Measurements from ENCODE around the gene ARID1B. TPM values are rescaled to one million over a fixed set of nuclear protein-coding genes. Genes with fewer than 3 reads are reported as not detected.

The ARID1B gene
- total and polyA plus RNA-seq, 10 of the 15 experiments (the other 5 are each of a cell fraction or from before 2014, with no cell fraction given) = 24.7 to 133 (median 54.6) TPM

DNA sequence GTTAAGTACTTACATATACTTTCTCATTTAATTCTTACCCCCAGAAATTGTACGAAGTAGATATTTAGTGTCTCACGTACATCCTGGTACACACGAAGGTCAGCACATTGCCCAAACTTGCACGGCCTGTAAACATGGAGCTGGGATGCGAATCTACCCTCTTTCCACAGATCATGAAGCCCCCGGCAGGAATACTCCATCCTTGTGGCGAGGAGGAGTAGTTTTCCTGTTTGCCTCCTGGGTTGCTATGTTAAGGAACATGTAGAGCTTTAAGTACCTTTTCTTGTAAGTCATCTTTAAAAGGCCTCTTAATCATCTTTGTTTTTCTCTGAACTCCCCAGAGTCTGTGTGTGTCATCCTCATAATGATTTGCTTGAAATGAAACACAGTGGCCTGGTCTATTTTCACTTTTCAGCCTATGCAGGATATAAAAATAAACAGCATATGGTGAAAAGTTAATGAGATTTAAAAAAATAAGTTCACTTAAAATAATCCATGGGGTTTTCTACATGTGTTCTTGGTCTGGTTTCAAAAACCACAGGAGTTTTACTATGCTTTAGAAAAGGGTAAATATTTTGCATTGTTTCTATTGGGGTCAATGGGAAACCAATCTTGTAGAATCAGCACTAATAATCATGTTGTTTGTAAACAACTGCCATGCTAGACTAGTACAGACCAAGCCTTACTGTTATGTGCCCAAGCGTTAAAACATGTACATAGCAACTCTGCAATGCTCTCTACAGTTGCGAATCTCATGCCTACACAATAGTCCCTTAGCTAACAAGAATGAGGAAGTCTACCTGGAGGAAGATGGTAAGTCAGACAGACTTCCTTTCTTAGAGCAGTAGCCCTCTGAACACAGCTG, 9.3 kb upstream of the ARID1B start (continued):
- TF ChIP-seq, protein P1, sequence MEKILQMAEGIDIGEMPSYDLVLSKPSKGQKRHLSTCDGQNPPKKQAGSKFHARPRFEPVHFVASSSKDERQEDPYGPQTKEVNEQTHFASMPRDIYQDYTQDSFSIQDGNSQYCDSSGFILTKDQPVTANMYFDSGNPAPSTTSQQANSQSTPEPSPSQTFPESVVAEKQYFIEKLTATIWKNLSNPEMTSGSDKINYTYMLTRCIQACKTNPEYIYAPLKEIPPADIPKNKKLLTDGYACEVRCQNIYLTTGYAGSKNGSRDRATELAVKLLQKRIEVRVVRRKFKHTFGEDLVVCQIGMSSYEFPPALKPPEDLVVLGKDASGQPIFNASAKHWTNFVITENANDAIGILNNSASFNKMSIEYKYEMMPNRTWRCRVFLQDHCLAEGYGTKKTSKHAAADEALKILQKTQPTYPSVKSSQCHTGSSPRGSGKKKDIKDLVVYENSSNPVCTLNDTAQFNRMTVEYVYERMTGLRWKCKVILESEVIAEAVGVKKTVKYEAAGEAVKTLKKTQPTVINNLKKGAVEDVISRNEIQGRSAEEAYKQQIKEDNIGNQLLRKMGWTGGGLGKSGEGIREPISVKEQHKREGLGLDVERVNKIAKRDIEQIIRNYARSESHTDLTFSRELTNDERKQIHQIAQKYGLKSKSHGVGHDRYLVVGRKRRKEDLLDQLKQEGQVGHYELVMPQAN (conservative IDR thresholded peaks at IDR 0.05) = no peak
- TF ChIP-seq YY1 (IDR thresholded peaks at IDR 0.05; ENCODE audit: low read depth, low read length) (no peak), FOS (IDR thresholded peaks at IDR 0.05; ENCODE audit: borderline replicate concordance, extremely low read depth, insufficient read length) (no peak), KLF5 (IDR thresholded peaks at IDR 0.05; ENCODE audit: partially characterized antibody) (peak; percentile 54), WRNIP1 (IDR thresholded peaks at IDR 0.05; ENCODE audit: borderline replicate concordance, low read depth, low read length) (no peak), NFXL1 (IDR thresholded peaks at IDR 0.05; ENCODE audit: borderline replicate concordance) (no peak), ESRRA (IDR thresholded peaks at IDR 0.05; ENCODE audit: low read length) (no peak), SP1 (IDR thresholded peaks at IDR 0.05; ENCODE audit: low read depth, low read length) (no peak), FOXK2 (IDR thresholded peaks at IDR 0.05) (peak; percentile 84), TCF12 (IDR thresholded peaks at IDR 0.05; ENCODE audit: low read depth, low read length) (no peak), SPI1 (IDR thresholded peaks at IDR 0.05; ENCODE audit: borderline replicate concordance, insufficient read depth, low read depth, low read length) (peak; percentile 94), CEBPB (IDR thresholded peaks at IDR 0.05; ENCODE audit: borderline replicate concordance in 1 of 2, low read depth in 2 of 2, low read length in 2 of 2) (no peak), NR2C1 (IDR thresholded peaks at IDR 0.05) (no peak), RCOR1 (conservative IDR thresholded peaks at IDR 0.05; ENCODE audit: low read depth, low read length) (peak; percentile 70; the same call in 1 of the 2 replicates), ZNF384 (IDR thresholded peaks at IDR 0.05; ENCODE audit: borderline replicate concordance, low read depth, low read length) (peak; percentile 52; the same call in 1 of the 2 replicates), MEF2A (IDR thresholded peaks at IDR 0.05; ENCODE audit: insufficient read depth, low read depth, low read length) (peak; percentile 89)
- TF ChIP-seq, protein P2, sequence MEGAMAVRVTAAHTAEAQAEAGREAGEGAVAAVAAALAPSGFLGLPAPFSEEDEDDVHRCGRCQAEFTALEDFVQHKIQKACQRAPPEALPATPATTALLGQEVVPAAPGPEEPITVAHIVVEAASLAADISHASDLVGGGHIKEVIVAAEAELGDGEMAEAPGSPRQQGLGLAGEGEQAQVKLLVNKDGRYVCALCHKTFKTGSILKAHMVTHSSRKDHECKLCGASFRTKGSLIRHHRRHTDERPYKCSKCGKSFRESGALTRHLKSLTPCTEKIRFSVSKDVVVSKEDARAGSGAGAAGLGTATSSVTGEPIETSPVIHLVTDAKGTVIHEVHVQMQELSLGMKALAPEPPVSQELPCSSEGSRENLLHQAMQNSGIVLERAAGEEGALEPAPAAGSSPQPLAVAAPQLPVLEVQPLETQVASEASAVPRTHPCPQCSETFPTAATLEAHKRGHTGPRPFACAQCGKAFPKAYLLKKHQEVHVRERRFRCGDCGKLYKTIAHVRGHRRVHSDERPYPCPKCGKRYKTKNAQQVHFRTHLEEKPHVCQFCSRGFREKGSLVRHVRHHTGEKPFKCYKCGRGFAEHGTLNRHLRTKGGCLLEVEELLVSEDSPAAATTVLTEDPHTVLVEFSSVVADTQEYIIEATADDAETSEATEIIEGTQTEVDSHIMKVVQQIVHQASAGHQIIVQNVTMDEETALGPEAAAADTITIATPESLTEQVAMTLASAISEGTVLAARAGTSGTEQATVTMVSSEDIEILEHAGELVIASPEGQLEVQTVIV (IDR thresholded peaks at IDR 0.05; ENCODE audit: borderline replicate concordance, partially characterized antibody) = no peak
- TF ChIP-seq, protein P3, sequence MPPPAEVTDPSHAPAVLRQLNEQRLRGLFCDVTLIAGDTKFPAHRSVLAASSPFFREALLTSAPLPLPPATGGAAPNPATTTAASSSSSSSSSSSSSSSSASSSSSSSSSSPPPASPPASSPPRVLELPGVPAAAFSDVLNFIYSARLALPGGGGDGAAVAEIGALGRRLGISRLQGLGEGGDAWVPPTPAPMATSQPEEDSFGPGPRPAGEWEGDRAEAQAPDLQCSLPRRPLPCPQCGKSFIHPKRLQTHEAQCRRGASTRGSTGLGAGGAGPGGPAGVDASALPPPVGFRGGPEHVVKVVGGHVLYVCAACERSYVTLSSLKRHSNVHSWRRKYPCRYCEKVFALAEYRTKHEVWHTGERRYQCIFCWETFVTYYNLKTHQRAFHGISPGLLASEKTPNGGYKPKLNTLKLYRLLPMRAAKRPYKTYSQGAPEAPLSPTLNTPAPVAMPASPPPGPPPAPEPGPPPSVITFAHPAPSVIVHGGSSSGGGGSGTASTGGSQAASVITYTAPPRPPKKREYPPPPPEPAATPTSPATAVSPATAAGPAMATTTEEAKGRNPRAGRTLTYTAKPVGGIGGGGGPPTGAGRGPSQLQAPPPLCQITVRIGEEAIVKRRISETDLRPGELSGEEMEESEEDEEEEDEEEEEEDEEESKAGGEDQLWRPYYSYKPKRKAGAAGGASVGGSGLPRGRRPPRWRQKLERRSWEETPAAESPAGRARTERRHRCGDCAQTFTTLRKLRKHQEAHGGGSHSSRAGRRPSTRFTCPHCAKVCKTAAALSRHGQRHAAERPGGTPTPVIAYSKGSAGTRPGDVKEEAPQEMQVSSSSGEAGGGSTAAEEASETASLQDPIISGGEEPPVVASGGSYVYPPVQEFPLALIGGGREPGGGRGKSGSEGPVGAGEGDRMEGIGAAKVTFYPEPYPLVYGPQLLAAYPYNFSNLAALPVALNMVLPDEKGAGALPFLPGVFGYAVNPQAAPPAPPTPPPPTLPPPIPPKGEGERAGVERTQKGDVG (CRISPR knock-in tag; IDR thresholded peaks at IDR 0.05) = no peak

Measured in GM12878 (cell line).